Endodermal cell (in vitro differentiated cells): ENCODE measurements around the gene DNAJC5. TPM values are rescaled to one million over a fixed set of nuclear protein-coding genes. Genes with fewer than 3 reads are reported as not detected.

Experiments
- DNase-seq: peaks from one replicate; pipeline ENCODE4 v3.0.0-alpha.2; 2017
- H3K27ac ChIP-seq: 2 replicates; pipeline ENCODE4 v1.5.1; 2013; ENCODE audit warnings: mild to moderate bottlenecking, low read depth, low read length, moderate library complexity
- H3K27me3 ChIP-seq: 2 replicates; pipeline ENCODE4 v1.6.1; 2013; ENCODE audit warnings: mild to moderate bottlenecking, low read length, moderate library complexity; ENCODE audit not compliant: insufficient read depth, control insufficient read depth, poor library complexity, severe bottlenecking
- H3K36me3 ChIP-seq: 2 replicates; pipeline ENCODE4 v1.7.0; 2013; ENCODE audit warnings: mild to moderate bottlenecking, low read length, moderate library complexity; ENCODE audit not compliant: control insufficient read depth, insufficient read depth
- H3K4me1 ChIP-seq: one replicate; pipeline ENCODE4 v1.7.0; 2013; ENCODE audit warnings: low read length; ENCODE audit not compliant: control insufficient read depth, insufficient read depth
- H3K4me3 ChIP-seq: 2 replicates; pipeline ENCODE4 v1.5.1; 2013; ENCODE audit warnings: mild to moderate bottlenecking, low read length, moderate library complexity
- H3K9ac ChIP-seq: 2 replicates; pipeline ENCODE4 v1.6.1; 2013; ENCODE audit warnings: mild to moderate bottlenecking, low read length, moderate library complexity; ENCODE audit not compliant: poor library complexity, severe bottlenecking; ENCODE audit errors: extremely low read depth
- H3K9me3 ChIP-seq: 2 replicates; pipeline ENCODE4 v1.6.1; 2013; ENCODE audit warnings: mild to moderate bottlenecking, low read length, moderate library complexity; ENCODE audit not compliant: control insufficient read depth
- H3K27ac Mint-ChIP-seq: 2 replicates; pipeline ENCODE4 v1.8.0; 2020; ENCODE audit warnings: mixed read lengths
- H3K27me3 Mint-ChIP-seq: 2 replicates; pipeline ENCODE4 v1.8.0; 2021; ENCODE audit warnings: mild to moderate bottlenecking, mixed read lengths; ENCODE audit not compliant: insufficient read depth
- H3K36me3 Mint-ChIP-seq: 2 replicates; pipeline ENCODE4 v1.8.0; 2020; ENCODE audit warnings: low read depth, mixed read lengths
- H3K4me1 Mint-ChIP-seq: 2 replicates; pipeline ENCODE4 v1.8.0; 2020; ENCODE audit warnings: mixed read lengths
- H3K4me3 Mint-ChIP-seq: 2 replicates; pipeline ENCODE4 v1.8.0; 2020; ENCODE audit warnings: mild to moderate bottlenecking, moderate library complexity, mixed read lengths
- H3K9me3 Mint-ChIP-seq: 2 replicates; pipeline ENCODE4 v1.8.0; 2020; ENCODE audit warnings: mild to moderate bottlenecking, mixed read lengths
- WGBS, 2 experiments: methylation state at CpG; one replicate each; pipeline versions ENCODE4 v1.1.5 to v1.1.7; 2013; ENCODE audit warnings: missing lambda C conversion rate in 2 of 2, mixed read lengths in 1 of 2; ENCODE audit not compliant: insufficient coverage in 1 of 2, insufficient read length in 1 of 2; 5-methylcytosine and 5-hydroxymethylcytosine counted together
- total RNA-seq, 2 donors: library from RNA; stranded (reverse); fragmentation: NEBNext Ultra II Directional in 1 of 2; extraction: Animal tissue kit (Norgen Biotek cat#: 25700) in 1 of 2; gene quantifications; 2 replicates in 1 of 2; 3 replicates in 1 of 2; pipeline ENCODE4 v1.2.1, GENCODE V29; 2021
- TF ChIP-seq, protein P1 (sequence below): fragments of 200-600 bp; sonication (generic); conservative IDR thresholded peaks from 2 replicates; pipeline ENCODE4 v1.5.0; 2021; ENCODE audit warnings: antibody characterized with exemption, mild to moderate bottlenecking

Gene DNAJC5
- total RNA-seq, 2 donors from 2014 or later, result 25.8 to 26.8 TPM

DNA sequence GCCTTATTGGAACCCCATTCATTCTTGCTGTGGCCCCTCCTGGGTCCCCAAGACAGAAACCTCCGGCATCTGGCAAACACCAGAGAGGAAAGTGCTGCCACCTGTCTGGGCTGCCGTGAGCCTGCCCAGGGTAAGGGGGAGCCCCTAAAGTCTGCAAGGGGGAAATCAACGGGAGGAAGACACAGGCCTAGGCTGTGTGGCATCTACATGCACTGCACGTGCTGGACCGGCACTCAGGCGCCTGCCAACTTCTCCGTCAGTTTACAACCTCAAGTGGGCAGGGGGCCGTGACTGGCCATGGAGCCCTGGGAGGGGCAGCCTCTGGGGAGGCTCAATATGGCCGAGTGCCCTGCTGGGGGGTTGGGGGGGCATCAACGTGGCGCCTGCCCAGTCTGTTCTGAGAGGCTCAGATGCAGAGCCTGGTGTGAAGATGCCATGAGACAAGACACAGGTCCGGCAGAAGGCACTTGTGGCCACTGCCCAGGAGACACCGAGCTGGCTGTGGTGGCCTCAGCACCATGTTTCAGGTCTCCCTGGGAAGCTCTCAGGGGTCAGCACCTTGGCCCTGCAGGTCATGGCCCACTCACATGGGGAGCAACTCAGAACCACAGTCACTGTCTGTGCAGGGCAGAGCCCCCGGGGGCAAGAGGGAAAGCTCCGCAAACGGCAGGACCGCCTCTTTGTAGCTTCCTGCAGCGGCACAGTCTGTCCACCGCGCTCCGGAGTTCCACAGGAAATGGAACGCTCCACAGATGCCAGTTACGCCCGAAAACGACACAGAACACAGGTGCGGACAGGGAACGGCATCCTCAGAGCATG lies 52.9 kb downstream of the DNAJC5 start:
- peak overlapping the region; percentile 86 for H3K27ac ChIP-seq

DNA sequence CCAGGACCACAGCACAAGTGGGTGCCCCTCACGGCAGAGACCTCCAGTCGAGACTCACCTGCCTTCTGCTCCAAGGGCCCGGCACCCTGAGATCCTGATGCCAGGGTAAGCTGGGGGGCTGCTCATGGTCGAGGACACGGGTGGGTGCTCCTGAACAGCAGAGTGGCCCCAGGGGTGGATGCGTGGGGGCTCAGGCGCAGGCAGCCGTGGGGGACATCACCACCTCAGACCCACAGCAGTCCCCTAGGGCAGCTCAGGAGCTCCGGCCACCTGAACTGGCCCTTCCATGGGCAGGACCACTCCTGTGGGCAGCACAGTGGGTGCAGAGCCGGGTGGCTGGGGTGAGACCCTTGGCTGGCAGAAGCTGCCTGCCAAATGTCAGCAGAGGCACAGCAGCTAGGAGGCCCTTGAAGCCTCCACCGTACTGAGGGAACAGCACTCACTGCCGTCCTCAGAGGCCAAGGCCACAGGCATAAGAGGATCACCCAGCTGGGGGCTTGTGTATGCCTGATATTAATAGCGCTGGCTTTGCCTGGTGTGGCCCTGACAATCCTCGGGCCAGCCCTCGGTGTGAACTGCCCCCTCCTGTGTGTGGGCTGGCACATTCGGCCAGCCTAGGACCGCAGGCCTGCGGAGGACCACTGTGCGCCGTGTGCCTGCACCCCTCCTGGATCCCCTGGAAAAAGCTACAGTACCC lies 55.9 kb downstream of the DNAJC5 start:
- peaks cover under 1% of the 10 kb centered on the region for H3K36me3 ChIP-seq
- no peak overlapping the region for H3K9ac ChIP-seq
- Mint-ChIP-seq H3K27me3 (no peaks in the 10 kb centered on the region), H3K4me3 (no peak overlapping the region), H3K4me1 (peaks cover 24% of the 10 kb centered on the region), H3K9me3 (peaks cover 3% of the 10 kb centered on the region), H3K27ac (no peak overlapping the region), H3K36me3 (peaks cover 6% of the 10 kb centered on the region)
- TF ChIP-seq, protein P1, sequence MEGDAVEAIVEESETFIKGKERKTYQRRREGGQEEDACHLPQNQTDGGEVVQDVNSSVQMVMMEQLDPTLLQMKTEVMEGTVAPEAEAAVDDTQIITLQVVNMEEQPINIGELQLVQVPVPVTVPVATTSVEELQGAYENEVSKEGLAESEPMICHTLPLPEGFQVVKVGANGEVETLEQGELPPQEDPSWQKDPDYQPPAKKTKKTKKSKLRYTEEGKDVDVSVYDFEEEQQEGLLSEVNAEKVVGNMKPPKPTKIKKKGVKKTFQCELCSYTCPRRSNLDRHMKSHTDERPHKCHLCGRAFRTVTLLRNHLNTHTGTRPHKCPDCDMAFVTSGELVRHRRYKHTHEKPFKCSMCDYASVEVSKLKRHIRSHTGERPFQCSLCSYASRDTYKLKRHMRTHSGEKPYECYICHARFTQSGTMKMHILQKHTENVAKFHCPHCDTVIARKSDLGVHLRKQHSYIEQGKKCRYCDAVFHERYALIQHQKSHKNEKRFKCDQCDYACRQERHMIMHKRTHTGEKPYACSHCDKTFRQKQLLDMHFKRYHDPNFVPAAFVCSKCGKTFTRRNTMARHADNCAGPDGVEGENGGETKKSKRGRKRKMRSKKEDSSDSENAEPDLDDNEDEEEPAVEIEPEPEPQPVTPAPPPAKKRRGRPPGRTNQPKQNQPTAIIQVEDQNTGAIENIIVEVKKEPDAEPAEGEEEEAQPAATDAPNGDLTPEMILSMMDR, result no peak
- H3K4me1 ChIP-seq, result peaks cover 7% of the 10 kb centered on the region
- no peaks in the 10 kb centered on the region for H3K27me3 ChIP-seq
- H3K27ac ChIP-seq, result no peak overlapping the region
- WGBS, 2 experiments, result 92 to 93% methylated on average over 10 to 20 of the region's 20 CpGs
- no peak overlapping the region for H3K4me3 ChIP-seq
- no peaks in the 10 kb centered on the region for H3K9me3 ChIP-seq
- DNase-seq, result no peak

More for the DNA sequence above, 52.9 kb downstream of the DNAJC5 start:
- no peaks in the 10 kb centered on the region for H3K9me3 ChIP-seq
- Mint-ChIP-seq H3K4me3 (no peak overlapping the region), H3K4me1 (peaks cover 12% of the 10 kb centered on the region), H3K27me3 (no peaks in the 10 kb centered on the region), H3K27ac (peak overlapping the region; percentile 44), H3K36me3 (peaks cover 17% of the 10 kb centered on the region), H3K9me3 (peaks cover 3% of the 10 kb centered on the region)
- no peak overlapping the region for H3K9ac ChIP-seq
- peaks cover 3% of the 10 kb centered on the region for H3K4me1 ChIP-seq
- no peak overlapping the region for H3K4me3 ChIP-seq
- TF ChIP-seq, protein P1, result no peak
- WGBS, 2 experiments, result 95 to 97% methylated on average over 22 to 27 of the region's 27 CpGs
- no peaks in the 10 kb centered on the region for H3K27me3 ChIP-seq
- peaks cover 15% of the 10 kb centered on the region for H3K36me3 ChIP-seq
- DNase-seq, result no peak

- WGBS, 2 experiments, result 91 to 95% methylated on average over 8 to 17 of the region's 17 CpGs
- Mint-ChIP-seq H3K36me3 (peaks cover 6% of the 10 kb centered on the region), H3K4me3 (no peak overlapping the region), H3K27ac (no peak overlapping the region), H3K4me1 (peaks cover 24% of the 10 kb centered on the region), H3K9me3 (peaks cover 3% of the 10 kb centered on the region), H3K27me3 (no peaks in the 10 kb centered on the region)
- peaks cover 7% of the 10 kb centered on the region for H3K4me1 ChIP-seq
- H3K36me3 ChIP-seq, result no peaks in the 10 kb centered on the region
- DNase-seq, result no peak
- H3K9me3 ChIP-seq, result no peaks in the 10 kb centered on the region
- H3K27ac ChIP-seq, result no peak overlapping the region
- no peak overlapping the region for H3K4me3 ChIP-seq
- H3K27me3 ChIP-seq, result no peaks in the 10 kb centered on the region
- H3K9ac ChIP-seq, result no peak overlapping the region
- TF ChIP-seq, protein P1, result no peak
Measured at GRCh38 chr20:63951398-63952209, 56.7 kb downstream of the DNAJC5 start.
